Keratinocyte (primary cell): ENCODE results near the gene VSIR. TPM values are rescaled to one million over a fixed set of nuclear protein-coding genes. Genes with fewer than 3 reads are reported as not detected.

Experiments
- DNase-seq: peaks from one replicate; pipeline ENCODE4 v3.0.0-alpha.2; 2011; ENCODE audit warnings: low read depth, missing footprints, low spot score
- FAIRE-seq: peaks from 2 replicates; lab custom pipeline; 2011; peaks lifted over from hg19 to GRCh38; lab: Jason Lieb, UNC
- H2AFZ ChIP-seq: 2 replicates; pipeline ENCODE4 v1.6.0; 2012; ENCODE audit warnings: low read length, control low read depth, inconsistent platforms; ENCODE audit not compliant: control insufficient read depth
- H3K27ac ChIP-seq: 2 replicates; pipeline ENCODE4 v1.5.1; 2011; ENCODE audit warnings: low read length; ENCODE audit not compliant: control insufficient read depth, insufficient read depth
- H3K27me3 ChIP-seq: 3 replicates; pipeline ENCODE4 v1.6.0; 2011; ENCODE audit warnings: low read length; ENCODE audit not compliant: control insufficient read depth, insufficient read depth; ENCODE audit errors: extremely low read depth
- H3K36me3 ChIP-seq, 2 experiments: 2 replicates in 1 of 2; 3 replicates in 1 of 2; pipeline ENCODE4 v1.5.1; 2011; ENCODE audit warnings: low read length in 2 of 2, mild to moderate bottlenecking in 1 of 2; ENCODE audit not compliant: control insufficient read depth in 2 of 2, insufficient read depth in 2 of 2; ENCODE audit errors: extremely low read depth in 1 of 2
- H3K4me1 ChIP-seq: 3 replicates; pipeline ENCODE4 v1.5.1; 2011; ENCODE audit warnings: low read length; ENCODE audit not compliant: control insufficient read depth, insufficient read depth; ENCODE audit errors: extremely low read depth
- H3K4me2 ChIP-seq: 3 replicates; pipeline ENCODE4 v1.6.0; 2011; ENCODE audit warnings: low read depth, low read length; ENCODE audit not compliant: control insufficient read depth, insufficient read depth; ENCODE audit errors: extremely low read depth
- H3K4me3 ChIP-seq, 3 experiments: fragments of 200-600 bp in 1 of 3; sonication (generic) in 1 of 3; 2 replicates in 2 of 3; 3 replicates in 1 of 3; pipeline ENCODE4 v1.5.1; 2011 to 2016; ENCODE audit warnings: low read length in 3 of 3, mild to moderate bottlenecking in 3 of 3, control low read depth in 2 of 3, inconsistent platforms in 1 of 3, low read depth in 1 of 3, mixed read lengths in 1 of 3, mixed run types in 1 of 3, moderate library complexity in 1 of 3; ENCODE audit not compliant: control insufficient read depth in 2 of 3, insufficient read depth in 2 of 3; ENCODE audit errors: extremely low read depth in 1 of 3
- H3K79me2 ChIP-seq: 2 replicates; pipeline ENCODE4 v1.6.0; 2012; ENCODE audit warnings: low read length; ENCODE audit not compliant: control insufficient read depth, insufficient read depth
- H3K9ac ChIP-seq: 3 replicates; pipeline ENCODE4 v1.6.0; 2011; ENCODE audit warnings: low read length; ENCODE audit not compliant: control insufficient read depth, insufficient read depth; ENCODE audit errors: extremely low read depth
- H3K9me1 ChIP-seq: 3 replicates; pipeline ENCODE4 v1.6.0; 2011; ENCODE audit warnings: low read length; ENCODE audit not compliant: control insufficient read depth, insufficient read depth; ENCODE audit errors: extremely low read depth
- H3K9me3 ChIP-seq: 2 replicates; pipeline ENCODE4 v1.5.1; 2012; ENCODE audit warnings: low read depth, low read length; ENCODE audit not compliant: control insufficient read depth
- H4K20me1 ChIP-seq: 3 replicates; pipeline ENCODE4 v1.6.0; 2011; ENCODE audit warnings: low read length; ENCODE audit not compliant: control insufficient read depth, insufficient read depth; ENCODE audit errors: extremely low read depth
- EZH2 ChIP-seq: IDR thresholded peaks from one replicate; pipeline ENCODE4 v1.6.1; 2012; ENCODE audit warnings: inconsistent platforms, mild to moderate bottlenecking, low read length, moderate library complexity
- dilution Hi-C: fragments of 300-500 bp; cut with MboI; formaldehyde crosslinking; loops from one replicate; pipeline ENCODE4 v1.7.0; 2020; ENCODE audit warnings: low sequenced_read_pairs; ENCODE audit not compliant: extremely low pct_ligation_motif_present
- polyA plus RNA-seq, 5 experiments: library from polyadenylated mRNA; depleted of rRNA in 3 of 5; stranded (reverse) in 3 of 5; stranded (forward) in 1 of 5; unstranded in 1 of 5; fragments of >200 nt; gene quantifications; 1 replicate in 1 of 5; 2 replicates in 3 of 5; 3 replicates in 1 of 5; pipeline versions ENCODE4 v1.2.1 to v1.2.3, GENCODE V29; 2011 to 2012; ENCODE audit warnings: missing spikeins in 2 of 5, low read depth in 1 of 5, low replicate concordance in 1 of 5
- TF ChIP-seq, protein P1 (sequence below), 3 experiments: IDR thresholded peaks in 1 of 3; conservative IDR thresholded peaks in 1 of 3; optimal IDR thresholded peaks in 1 of 3; 2 replicates in 2 of 3; 3 replicates in 1 of 3; pipeline versions ENCODE3 to v1.5.1; 2011; ENCODE audit warnings: low read length in 3 of 3, mild to moderate bottlenecking in 3 of 3, moderate library complexity in 2 of 3, control low read depth in 1 of 3, inconsistent platforms in 1 of 3; ENCODE audit not compliant: insufficient read depth in 2 of 3; ENCODE audit errors: extremely low read depth in 1 of 3

Gene VSIR
- polyA plus RNA-seq, 1 donor (not counting 4 experiments of a cell fraction or from before 2014, with no cell fraction given), result 8.1 TPM

DNA sequence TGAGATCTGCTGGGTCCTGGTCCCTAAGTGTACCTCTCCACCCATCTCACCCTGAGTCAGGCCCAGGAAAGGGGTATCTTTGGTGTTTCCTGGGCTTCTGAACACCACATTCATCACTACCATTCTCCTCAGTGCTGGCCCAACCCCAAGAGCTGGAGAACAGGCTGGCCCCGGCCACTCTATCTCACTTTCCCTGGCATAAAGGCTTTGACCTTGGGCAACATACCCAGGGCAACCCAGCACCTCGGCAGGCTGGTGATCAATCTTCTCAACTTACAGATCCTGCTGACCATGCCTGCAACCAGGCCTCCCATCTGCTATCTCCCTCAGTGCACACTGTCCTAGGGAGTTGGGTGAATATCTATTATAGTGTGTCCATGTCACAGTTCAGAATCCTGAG, 2.1 kb downstream of the VSIR start:
- Histone ChIP-seq H3K79me2 (peaks cover 3% of the 10 kb centered on the region), H3K4me1 (peaks cover 49% of the 10 kb centered on the region), H3K27ac (no peak overlapping the region), H3K27me3 (no peaks in the 10 kb centered on the region), H2AFZ (no peak overlapping the region), H3K9ac (no peak overlapping the region), H3K4me2 (no peak overlapping the region), H3K36me3 (no peaks in the 10 kb centered on the region), H3K9me3 (no peaks in the 10 kb centered on the region), H4K20me1 (no peaks in the 10 kb centered on the region), H3K4me3 (no peak overlapping the region), H3K9me1 (no peaks in the 10 kb centered on the region)
- TF ChIP-seq EZH2, result no peak
- TF ChIP-seq, protein P1, sequence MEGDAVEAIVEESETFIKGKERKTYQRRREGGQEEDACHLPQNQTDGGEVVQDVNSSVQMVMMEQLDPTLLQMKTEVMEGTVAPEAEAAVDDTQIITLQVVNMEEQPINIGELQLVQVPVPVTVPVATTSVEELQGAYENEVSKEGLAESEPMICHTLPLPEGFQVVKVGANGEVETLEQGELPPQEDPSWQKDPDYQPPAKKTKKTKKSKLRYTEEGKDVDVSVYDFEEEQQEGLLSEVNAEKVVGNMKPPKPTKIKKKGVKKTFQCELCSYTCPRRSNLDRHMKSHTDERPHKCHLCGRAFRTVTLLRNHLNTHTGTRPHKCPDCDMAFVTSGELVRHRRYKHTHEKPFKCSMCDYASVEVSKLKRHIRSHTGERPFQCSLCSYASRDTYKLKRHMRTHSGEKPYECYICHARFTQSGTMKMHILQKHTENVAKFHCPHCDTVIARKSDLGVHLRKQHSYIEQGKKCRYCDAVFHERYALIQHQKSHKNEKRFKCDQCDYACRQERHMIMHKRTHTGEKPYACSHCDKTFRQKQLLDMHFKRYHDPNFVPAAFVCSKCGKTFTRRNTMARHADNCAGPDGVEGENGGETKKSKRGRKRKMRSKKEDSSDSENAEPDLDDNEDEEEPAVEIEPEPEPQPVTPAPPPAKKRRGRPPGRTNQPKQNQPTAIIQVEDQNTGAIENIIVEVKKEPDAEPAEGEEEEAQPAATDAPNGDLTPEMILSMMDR (optimal IDR thresholded peaks at IDR 0.05 in 1 of 3, IDR thresholded peaks at IDR 0.05 in 1 of 3, conservative IDR thresholded peaks at IDR 0.05 in 1 of 3; ENCODE audit: extremely low read depth in 1 of 3, insufficient read depth in 2 of 3, low read length in 3 of 3), result no peak
- DNase-seq (no peak), FAIRE-seq (no peak)
- dilution Hi-C loops, result no loop called here

DNA sequence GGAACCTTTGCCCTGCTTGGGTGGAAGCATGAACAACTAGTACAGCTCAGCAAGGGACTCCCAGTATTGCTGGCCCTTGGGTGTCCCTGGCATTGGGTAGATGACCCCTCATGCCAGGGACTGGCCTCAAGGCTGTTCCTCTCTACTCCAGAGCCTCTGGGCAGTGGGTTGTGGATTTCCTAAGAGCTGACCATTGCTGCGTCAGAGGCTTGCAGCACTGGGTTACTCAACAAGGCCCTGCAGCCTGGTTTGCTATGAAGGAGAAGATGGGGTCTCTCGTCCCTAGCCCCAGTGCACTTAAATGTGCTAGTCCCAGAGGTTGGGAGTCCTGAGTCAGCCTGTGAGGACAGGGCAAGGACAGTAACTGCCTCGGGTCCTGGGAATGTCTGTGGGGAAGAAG, 2.5 kb downstream of the VSIR start:
- FAIRE-seq (no peak), DNase-seq (no peak)
- Histone ChIP-seq H3K36me3 (no peaks in the 10 kb centered on the region), H2AFZ (no peak overlapping the region), H3K27ac (no peak overlapping the region), H3K9me3 (no peaks in the 10 kb centered on the region), H3K4me2 (no peak overlapping the region), H3K9me1 (no peaks in the 10 kb centered on the region), H3K9ac (no peak overlapping the region), H3K4me3 (no peak overlapping the region), H3K4me1 (peaks cover 52% of the 10 kb centered on the region), H4K20me1 (no peaks in the 10 kb centered on the region), H3K79me2 (peaks cover 3% of the 10 kb centered on the region), H3K27me3 (no peaks in the 10 kb centered on the region)
- TF ChIP-seq, protein P1 (optimal IDR thresholded peaks at IDR 0.05 in 1 of 3, IDR thresholded peaks at IDR 0.05 in 1 of 3, conservative IDR thresholded peaks at IDR 0.05 in 1 of 3; ENCODE audit: extremely low read depth in 1 of 3, insufficient read depth in 2 of 3, low read length in 3 of 3), result no peak
- TF ChIP-seq EZH2, result no peak
- dilution Hi-C loops, result no loop called here
